ENCODE results near the gene CAND1.
"Not testable (repeated sequence)": the region's sequence is repeated elsewhere in the genome, so short reads cannot be mapped to it uniquely, and the experiment has no call there.

The CAND1 gene

DNA sequence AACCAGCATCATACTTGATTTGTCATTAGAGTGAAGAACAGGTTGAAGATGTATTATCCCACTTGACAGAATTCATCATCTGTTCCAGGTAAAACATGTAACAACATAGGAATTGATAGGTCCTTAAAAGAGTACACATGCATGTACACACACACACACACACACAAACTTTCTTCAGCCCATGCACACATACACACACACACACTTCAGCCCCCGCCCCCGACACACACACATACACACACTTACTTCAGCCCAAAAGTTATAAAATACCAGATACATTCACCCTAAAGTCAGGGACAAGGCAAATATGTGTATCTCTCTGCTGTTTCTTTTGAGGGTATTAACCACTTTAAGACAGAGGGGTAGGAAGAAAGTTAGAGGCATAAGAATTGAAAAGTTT is 15.4 kb downstream of the CAND1 start:
- no peak for FAIRE-seq

GRCh38 chr12:67286257-67286656 is 17.1 kb downstream of the CAND1 start:
- no peak for FAIRE-seq

GRCh38 chr12:67287311-67287710 is 18.2 kb downstream of the CAND1 start:
- FAIRE-seq, result no peak

DNA sequence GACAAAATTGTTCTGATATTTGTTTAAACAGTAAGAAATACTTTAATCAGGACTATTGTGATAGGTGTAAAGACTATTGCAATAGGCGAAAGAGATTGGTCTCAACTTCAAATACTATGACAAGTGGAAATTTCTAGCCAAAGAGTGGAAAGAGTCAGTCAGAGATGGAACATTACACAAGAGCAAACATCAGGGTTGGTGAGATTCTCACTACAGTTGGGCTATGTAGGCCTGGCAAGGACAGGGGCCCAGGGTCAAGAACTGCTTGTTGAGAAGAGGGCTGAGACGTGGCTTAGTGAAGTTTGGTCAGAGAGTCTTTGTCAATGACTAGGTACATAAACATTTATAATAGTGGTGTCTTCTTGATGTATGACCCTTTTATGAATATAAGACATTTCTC is 19.4 kb downstream of the CAND1 start:
- FAIRE-seq, result no peak

DNA sequence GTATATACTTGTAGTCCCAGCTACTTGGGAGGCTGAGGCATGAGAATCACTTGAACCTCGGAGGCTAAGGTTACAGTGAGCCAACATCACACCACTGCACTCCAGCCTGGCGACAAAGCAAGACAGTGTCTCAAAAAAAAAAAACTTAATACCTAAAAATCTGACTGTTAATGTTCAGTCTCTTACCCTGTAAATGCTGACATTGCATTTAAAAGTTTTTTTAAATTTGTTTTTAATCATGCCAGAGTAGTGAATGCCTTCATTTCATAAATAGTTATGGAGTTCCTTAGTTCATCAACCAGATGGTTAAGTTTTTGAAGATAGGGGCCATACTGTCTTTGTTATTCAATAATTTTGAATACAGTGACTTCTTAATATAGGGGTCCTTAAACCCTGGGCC is 21.2 kb downstream of the CAND1 start:
- FAIRE-seq, result no peak

GRCh38 chr12:67299526-67299925 is 30.4 kb downstream of the CAND1 start:
- FAIRE-seq, result no peak

DNA sequence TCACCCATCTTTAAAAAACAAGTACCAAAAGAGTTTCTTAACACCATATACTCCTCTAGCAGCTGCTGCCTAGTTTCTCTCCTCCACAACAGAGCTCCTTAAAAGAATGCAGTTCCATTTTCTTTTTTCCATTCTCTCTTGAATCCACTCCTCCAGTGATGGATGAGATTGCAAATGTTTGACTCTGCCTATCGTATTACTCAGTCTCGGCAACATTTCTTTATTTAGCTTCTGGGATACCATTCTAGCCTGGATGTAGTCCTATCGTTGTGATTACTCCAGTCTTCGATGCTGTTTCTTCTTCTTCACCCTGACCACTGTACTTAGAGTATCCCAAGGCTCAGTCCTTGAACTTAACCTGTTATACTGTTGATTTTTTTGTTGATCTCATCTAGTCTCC is 30.8 kb downstream of the CAND1 start:
- no peak for FAIRE-seq

- FAIRE-seq, result no peak
Measured at GRCh38 chr12:67302162-67302561, 33.0 kb downstream of the CAND1 start.

DNA sequence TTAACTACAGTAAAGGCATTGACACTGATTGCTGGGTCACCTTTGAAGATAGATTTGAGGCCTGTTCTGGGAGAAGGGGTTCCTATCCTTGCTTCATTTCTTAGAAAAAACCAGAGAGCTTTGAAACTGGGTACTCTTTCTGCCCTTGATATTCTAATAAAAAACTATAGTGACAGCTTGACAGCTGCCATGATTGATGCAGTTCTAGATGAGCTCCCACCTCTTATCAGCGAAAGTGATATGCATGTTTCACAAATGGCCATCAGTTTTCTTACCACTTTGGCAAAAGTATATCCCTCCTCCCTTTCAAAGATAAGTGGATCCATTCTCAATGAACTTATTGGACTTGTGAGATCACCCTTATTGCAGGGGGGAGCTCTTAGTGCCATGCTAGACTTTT is 36.4 kb downstream of the CAND1 start:
- FAIRE-seq, result no peak

GRCh38 chr12:67306712-67307111 is 37.6 kb downstream of the CAND1 start:
- no peak for FAIRE-seq

- no peak for FAIRE-seq
Measured at GRCh38 chr12:67315661-67316060, 46.5 kb downstream of the CAND1 start.

DNA sequence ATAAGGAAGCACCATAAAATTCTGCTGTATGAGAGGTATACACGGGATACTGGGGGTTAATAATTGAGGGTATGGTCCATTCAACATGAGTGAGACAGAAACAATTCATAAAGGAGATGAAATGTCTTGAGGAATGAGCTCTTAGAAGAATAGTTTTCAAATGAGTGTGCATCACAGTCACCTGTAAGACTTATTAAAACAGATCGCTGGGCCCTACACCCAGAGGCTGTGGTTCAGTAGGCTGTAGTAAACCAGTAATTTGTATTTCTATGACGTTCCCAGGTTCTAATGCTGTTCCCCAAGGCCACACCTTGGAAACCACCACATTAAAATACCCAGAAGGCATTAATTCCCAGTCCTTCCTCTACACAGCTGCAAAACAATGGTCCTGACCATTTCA is 49.6 kb downstream of the CAND1 start:
- no peak for FAIRE-seq

DNA sequence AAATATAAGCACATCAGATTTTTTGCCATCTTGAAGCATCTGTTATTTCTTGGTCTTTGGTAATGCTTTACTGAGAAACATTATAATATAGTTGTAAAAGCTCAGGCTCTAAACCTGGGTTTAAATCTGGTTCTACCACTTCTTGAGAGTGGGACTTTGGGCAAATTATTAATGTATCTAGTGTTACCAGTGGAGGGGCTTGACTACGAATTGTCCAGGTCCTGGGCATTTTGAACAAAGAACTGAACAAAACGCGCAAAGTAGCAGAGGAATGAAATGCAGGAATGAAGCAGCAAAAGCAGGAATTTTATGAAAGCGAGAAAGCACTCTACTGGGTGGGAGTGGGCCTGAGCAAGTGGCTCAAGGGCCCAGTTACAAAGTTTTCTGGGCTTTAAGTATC is 50.8 kb downstream of the CAND1 start:
- no peak for FAIRE-seq

GRCh38 chr12:67320614-67321295 is 51.6 kb downstream of the CAND1 start:
- no peak for FAIRE-seq

- FAIRE-seq, result no peak
Measured at GRCh38 chr12:67322580-67322979, 53.4 kb downstream of the CAND1 start.

- FAIRE-seq, result no peak
Measured at GRCh38 chr12:67323007-67323406, 53.8 kb downstream of the CAND1 start.

DNA sequence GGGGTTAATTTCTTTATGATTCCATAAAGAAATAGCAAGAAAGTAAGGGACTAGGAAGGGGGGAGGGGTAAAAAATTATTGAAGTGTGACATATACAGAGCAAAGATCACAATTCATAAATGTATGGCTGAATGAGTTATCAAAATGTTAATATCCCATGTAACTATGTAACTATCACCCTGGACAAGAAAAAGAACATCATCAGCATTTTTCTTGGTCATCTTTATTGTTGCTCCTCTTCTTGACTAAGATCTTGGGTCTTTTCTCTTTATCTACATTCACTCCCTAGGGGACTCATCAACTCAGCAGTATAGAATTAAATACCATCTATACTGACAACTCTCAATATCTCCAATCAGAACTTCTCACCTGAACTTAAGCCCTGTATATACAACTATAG is 57.5 kb downstream of the CAND1 start:
- no peak for FAIRE-seq

DNA sequence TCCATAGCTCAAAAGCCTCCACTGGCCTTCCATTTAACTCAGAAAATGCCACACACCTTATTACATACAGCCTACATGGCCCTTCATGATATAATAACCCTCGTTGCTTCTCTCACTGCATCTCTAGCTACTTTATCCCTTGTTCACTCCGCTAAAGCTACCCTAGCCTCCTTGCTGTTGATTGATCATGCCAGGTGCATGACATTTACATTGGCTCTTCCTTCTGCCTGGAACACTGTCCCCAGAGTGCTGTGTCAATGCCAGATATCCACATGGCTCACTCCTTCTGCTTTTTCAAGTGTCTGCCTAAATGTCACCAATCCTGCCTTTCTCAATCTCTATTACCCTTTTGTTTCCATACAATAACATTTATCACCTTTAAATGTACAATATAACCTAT is 58.3 kb downstream of the CAND1 start:
- FAIRE-seq, result no peak

GRCh38 chr12:67331123-67331522 is 62.0 kb downstream of the CAND1 start:
- no peak for FAIRE-seq

- FAIRE-seq, result no peak
Measured at GRCh38 chr12:67331828-67332227, 62.7 kb downstream of the CAND1 start.

DNA sequence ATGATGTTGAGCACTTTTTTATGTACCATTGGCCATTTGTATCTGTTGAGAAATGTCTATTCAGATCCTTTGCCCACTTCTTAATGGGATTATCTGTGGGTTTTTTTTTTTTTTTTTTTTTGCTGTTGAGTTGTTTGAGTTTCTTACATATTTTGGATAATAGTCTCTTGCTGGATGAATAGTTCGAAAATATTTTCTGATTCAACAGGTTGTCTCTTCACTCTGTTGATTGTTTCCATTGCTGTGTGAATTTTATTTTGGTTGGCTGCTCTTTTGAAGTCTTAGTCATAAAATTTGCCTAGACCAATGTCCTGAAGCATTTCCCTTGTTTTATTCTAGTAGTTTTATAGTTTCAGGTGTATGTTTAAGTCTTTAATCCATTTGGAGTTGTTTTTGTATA is 64.5 kb downstream of the CAND1 start:
- FAIRE-seq, result no peak

DNA sequence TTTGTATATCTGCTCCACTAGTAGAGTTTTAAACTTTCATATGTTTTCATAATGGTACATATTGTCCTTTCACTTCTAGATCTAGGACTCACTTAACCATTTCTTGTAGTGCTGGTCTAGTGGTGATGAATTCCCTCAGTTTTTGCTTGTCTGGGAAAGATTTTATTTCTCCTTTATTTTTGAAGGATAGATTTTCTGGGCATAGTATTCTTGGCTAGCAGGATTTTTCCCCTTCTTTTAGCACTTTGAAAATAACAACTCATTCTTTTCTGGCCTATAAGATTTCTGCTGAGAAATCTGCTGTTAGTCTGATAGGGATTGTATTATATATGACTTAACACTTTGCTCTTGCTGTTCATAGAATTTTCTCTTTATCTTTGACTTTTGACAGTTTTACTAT is 69.3 kb downstream of the CAND1 start:
- FAIRE-seq, result no peak

GRCh38 chr12:67339530-67339929 is 70.4 kb downstream of the CAND1 start:
- no peak for FAIRE-seq

DNA sequence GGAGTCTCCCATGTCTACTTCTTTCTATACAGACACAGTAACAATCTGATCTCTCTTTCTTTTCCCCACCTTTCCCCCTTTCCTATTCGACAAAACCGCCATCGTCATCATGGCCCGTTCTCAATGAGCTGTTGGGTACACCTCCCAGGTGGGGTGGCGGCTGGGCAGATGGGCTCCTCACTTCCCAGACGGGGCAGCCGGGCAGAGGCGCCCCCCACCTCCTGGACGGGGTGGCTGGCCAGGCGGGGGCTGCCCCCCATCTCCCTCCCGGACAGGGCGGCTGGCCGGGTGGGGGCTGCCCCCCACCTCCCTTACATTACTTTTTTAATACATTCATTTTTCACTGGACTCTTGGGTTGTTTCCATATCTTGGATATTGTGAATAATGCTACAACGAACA is 71.9 kb downstream of the CAND1 start:
- not testable (repeated sequence) for FAIRE-seq

GRCh38 chr12:67344979-67345710 is 76.0 kb downstream of the CAND1 start:
- FAIRE-seq, result no peak
